Duodenal mucosa (tissue), 2 donors: Measurements from ENCODE around the gene THADA.

Experiments
- H3K27ac ChIP-seq: one replicate; pipeline ENCODE4 v1.7.0; 2013; ENCODE audit warnings: low read depth, low read length
- H3K27me3 ChIP-seq, 2 donors: one replicate each; pipeline ENCODE4 v1.7.0; 2013; ENCODE audit warnings: low read length in 2 of 2, control low read depth in 1 of 2; ENCODE audit not compliant: insufficient read depth in 2 of 2, control insufficient read depth in 1 of 2
- H3K36me3 ChIP-seq, 2 donors: one replicate each; pipeline ENCODE4 v1.7.0; 2013; ENCODE audit warnings: low read length in 2 of 2, control low read depth in 1 of 2; ENCODE audit not compliant: insufficient read depth in 2 of 2, control insufficient read depth in 1 of 2
- H3K4me1 ChIP-seq, 2 donors: one replicate each; pipeline ENCODE4 v1.7.0; 2013; ENCODE audit warnings: low read length in 2 of 2, control low read depth in 1 of 2; ENCODE audit not compliant: insufficient read depth in 2 of 2, control insufficient read depth in 1 of 2
- H3K4me3 ChIP-seq, 2 donors: one replicate each; pipeline ENCODE4 v1.7.0; 2013; ENCODE audit warnings: low read length in 2 of 2, low read depth in 1 of 2
- H3K9ac ChIP-seq, 2 donors: one replicate each; pipeline ENCODE4 v1.7.0; 2013; ENCODE audit warnings: low read length in 2 of 2, low read depth in 1 of 2
- H3K9me3 ChIP-seq, 2 donors: one replicate each; pipeline ENCODE4 v1.7.0; 2013; ENCODE audit warnings: low read length in 2 of 2, control low read depth in 1 of 2; ENCODE audit not compliant: control insufficient read depth in 1 of 2

The THADA gene

GRCh38 chr2:43278564-43279220, 317.1 kb downstream of the THADA start:
- Histone ChIP-seq H3K9me3 (no peaks in the 10 kb centered on the region), H3K4me3 (no peak overlapping the region), H3K9ac (no peak overlapping the region), H3K27me3 (no peaks in the 10 kb centered on the region), H3K4me1 (peaks cover 17 to 19% of the 10 kb centered on the region in 2 donors), H3K36me3 (peaks cover 4 to 19% of the 10 kb centered on the region in 2 donors), H3K27ac (no peak overlapping the region)

GRCh38 chr2:43276962-43277391, 318.9 kb downstream of the THADA start:
- peaks cover 17 to 19% of the 10 kb centered on the region in 2 donors for H3K4me1 ChIP-seq
- H3K36me3 ChIP-seq, result peaks cover 4 to 19% of the 10 kb centered on the region in 2 donors
- no peaks in the 10 kb centered on the region for H3K27me3 ChIP-seq
- peak overlapping the region in 1 of 2 donors; percentile 3 for H3K4me3 ChIP-seq
- H3K9ac ChIP-seq, result peak overlapping the region in 1 of 2 donors; percentile 14
- H3K27ac ChIP-seq, result peak overlapping the region; percentile 55
- H3K9me3 ChIP-seq, result no peaks in the 10 kb centered on the region

GRCh38 chr2:43276266-43276941, 319.4 kb downstream of the THADA start:
- Histone ChIP-seq H3K9ac (peak overlapping the region; percentile 9 to 14), H3K27me3 (no peaks in the 10 kb centered on the region), H3K4me3 (peak overlapping the region; percentile 3 to 36), H3K27ac (peak overlapping the region; percentile 55), H3K4me1 (peaks cover 17 to 19% of the 10 kb centered on the region in 2 donors), H3K9me3 (no peaks in the 10 kb centered on the region), H3K36me3 (peaks cover 4 to 15% of the 10 kb centered on the region in 2 donors)

GRCh38 chr2:43274721-43275120, 321.1 kb downstream of the THADA start:
- Histone ChIP-seq H3K9me3 (no peaks in the 10 kb centered on the region), H3K27me3 (no peaks in the 10 kb centered on the region), H3K27ac (no peak overlapping the region), H3K9ac (no peak overlapping the region), H3K36me3 (peaks cover 2 to 16% of the 10 kb centered on the region in 2 donors), H3K4me3 (no peak overlapping the region), H3K4me1 (peaks cover 17 to 25% of the 10 kb centered on the region in 2 donors)

GRCh38 chr2:43274055-43274454, 321.8 kb downstream of the THADA start:
- H3K36me3 ChIP-seq, result peaks cover 0 to 12% of the 10 kb centered on the region in 2 donors
- H3K27me3 ChIP-seq, result no peaks in the 10 kb centered on the region
- no peak overlapping the region for H3K27ac ChIP-seq
- no peaks in the 10 kb centered on the region for H3K9me3 ChIP-seq
- H3K4me3 ChIP-seq, result no peak overlapping the region
- H3K9ac ChIP-seq, result no peak overlapping the region
- peaks cover 24 to 32% of the 10 kb centered on the region in 2 donors for H3K4me1 ChIP-seq

GRCh38 chr2:43273529-43273928, 322.3 kb downstream of the THADA start:
- no peaks in the 10 kb centered on the region for H3K27me3 ChIP-seq
- H3K36me3 ChIP-seq, result peaks cover 3 to 10% of the 10 kb centered on the region in 2 donors
- peaks cover 29 to 37% of the 10 kb centered on the region in 2 donors for H3K4me1 ChIP-seq
- no peak overlapping the region for H3K27ac ChIP-seq
- no peak overlapping the region for H3K9ac ChIP-seq
- no peaks in the 10 kb centered on the region for H3K9me3 ChIP-seq
- H3K4me3 ChIP-seq, result no peak overlapping the region

GRCh38 chr2:43270930-43271615, 324.8 kb downstream of the THADA start:
- no peaks in the 10 kb centered on the region for H3K27me3 ChIP-seq
- peaks cover 3 to 10% of the 10 kb centered on the region in 2 donors for H3K36me3 ChIP-seq
- H3K9ac ChIP-seq, result no peak overlapping the region
- peaks cover 17 to 23% of the 10 kb centered on the region in 2 donors for H3K4me1 ChIP-seq
- no peaks in the 10 kb centered on the region for H3K9me3 ChIP-seq
- no peak overlapping the region for H3K4me3 ChIP-seq
- H3K27ac ChIP-seq, result no peak overlapping the region

GRCh38 chr2:43270461-43270860, 325.4 kb downstream of the THADA start:
- H3K27ac ChIP-seq, result no peak overlapping the region
- no peak overlapping the region for H3K4me3 ChIP-seq
- peaks cover 13 to 18% of the 10 kb centered on the region in 2 donors for H3K4me1 ChIP-seq
- H3K27me3 ChIP-seq, result no peaks in the 10 kb centered on the region
- no peaks in the 10 kb centered on the region for H3K9me3 ChIP-seq
- no peak overlapping the region for H3K9ac ChIP-seq
- peaks cover 3 to 10% of the 10 kb centered on the region in 2 donors for H3K36me3 ChIP-seq

GRCh38 chr2:43269706-43270105, 326.1 kb downstream of the THADA start:
- H3K9ac ChIP-seq, result no peak overlapping the region
- H3K27me3 ChIP-seq, result no peaks in the 10 kb centered on the region
- no peaks in the 10 kb centered on the region for H3K9me3 ChIP-seq
- H3K4me1 ChIP-seq, result peaks cover 13 to 18% of the 10 kb centered on the region in 2 donors
- H3K27ac ChIP-seq, result no peak overlapping the region
- H3K36me3 ChIP-seq, result peaks cover 3 to 10% of the 10 kb centered on the region in 2 donors
- H3K4me3 ChIP-seq, result no peak overlapping the region

- peak overlapping the region; percentile 68 for H3K27ac ChIP-seq
- peak overlapping the region in 1 of 2 donors; percentile 3 for H3K9ac ChIP-seq
- no peaks in the 10 kb centered on the region for H3K27me3 ChIP-seq
- H3K36me3 ChIP-seq, result peaks cover 3 to 13% of the 10 kb centered on the region in 2 donors
- H3K4me1 ChIP-seq, result peaks cover 13 to 18% of the 10 kb centered on the region in 2 donors
- no peak overlapping the region for H3K4me3 ChIP-seq
- no peaks in the 10 kb centered on the region for H3K9me3 ChIP-seq
These were observed 326.7 kb downstream of the THADA start for GRCh38 chr2:43269074-43269572.
